HG03521 (cell line): ENCODE measurements around the gene OCA2.

Source experiments
- ATAC-seq: cut with Tn5 transposase; IDR thresholded peaks from one replicate; pipeline ENCODE4 v1.9.1; 2021; ENCODE audit warnings: mild to moderate bottlenecking, moderate library complexity; ENCODE audit not compliant: unreplicated experiment

Gene OCA2

GRCh38 chr15:28005004-28005527 is 94.0 kb downstream of the OCA2 start:
- ATAC-seq, result no peak

- no peak for ATAC-seq
Measured at GRCh38 chr15:28004143-28005003, 94.7 kb downstream of the OCA2 start.

DNA sequence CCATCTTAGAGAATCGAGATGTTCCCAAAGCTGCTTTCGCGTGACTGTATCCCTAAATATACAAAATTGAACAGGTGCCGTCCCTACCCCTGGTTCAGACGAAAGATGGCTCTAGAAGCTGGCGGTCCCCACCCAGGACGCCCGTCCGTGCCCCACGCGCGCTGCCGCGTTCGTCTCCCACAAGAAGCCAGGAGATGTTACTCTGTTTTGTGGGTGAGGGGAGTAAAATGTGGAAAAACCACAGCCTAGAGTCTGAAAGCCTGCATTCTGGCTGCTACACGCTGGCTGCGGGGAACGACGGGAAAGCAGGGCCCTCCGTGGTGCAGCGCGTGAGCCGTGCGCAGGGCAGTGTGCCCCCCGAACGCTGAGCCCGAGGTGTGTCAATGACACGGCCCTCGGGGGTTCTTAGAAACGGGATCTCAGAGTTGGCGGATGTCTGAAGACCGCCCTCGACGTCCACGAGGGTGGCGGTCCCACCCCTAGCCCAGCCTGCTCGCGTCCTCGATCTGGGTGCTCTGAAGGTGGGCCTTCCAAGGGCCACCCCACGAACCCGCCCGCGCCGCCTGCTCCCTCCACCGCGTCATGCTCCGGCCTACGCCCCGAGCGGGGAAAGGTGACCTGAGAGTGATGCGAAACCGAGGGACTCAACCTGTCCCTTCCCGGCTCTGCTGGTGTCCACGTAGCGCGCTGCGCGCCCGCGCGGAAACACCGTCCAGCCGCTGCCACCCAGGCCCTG is 95.6 kb downstream of the OCA2 start:
- ATAC-seq, result no peak

DNA sequence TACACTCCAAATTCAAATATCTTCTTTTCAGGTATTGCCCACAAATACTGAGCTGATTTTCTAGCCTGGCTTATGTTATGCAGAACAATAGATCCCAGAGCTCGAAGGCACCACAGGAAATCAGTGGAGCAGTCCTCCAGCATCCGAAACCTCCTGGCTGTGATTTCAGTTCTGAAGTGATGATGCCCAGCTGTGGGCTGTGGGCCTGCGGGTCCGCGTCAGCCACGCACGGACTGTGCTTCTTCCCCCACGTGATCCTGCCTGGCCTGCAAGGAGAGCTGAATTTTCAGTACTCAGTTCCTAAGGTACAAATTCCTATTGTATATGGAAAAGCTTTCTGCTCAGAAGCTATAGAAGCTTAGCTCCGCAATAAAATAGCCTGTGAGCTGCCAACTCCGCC is 96.2 kb downstream of the OCA2 start:
- ATAC-seq, result no peak

DNA sequence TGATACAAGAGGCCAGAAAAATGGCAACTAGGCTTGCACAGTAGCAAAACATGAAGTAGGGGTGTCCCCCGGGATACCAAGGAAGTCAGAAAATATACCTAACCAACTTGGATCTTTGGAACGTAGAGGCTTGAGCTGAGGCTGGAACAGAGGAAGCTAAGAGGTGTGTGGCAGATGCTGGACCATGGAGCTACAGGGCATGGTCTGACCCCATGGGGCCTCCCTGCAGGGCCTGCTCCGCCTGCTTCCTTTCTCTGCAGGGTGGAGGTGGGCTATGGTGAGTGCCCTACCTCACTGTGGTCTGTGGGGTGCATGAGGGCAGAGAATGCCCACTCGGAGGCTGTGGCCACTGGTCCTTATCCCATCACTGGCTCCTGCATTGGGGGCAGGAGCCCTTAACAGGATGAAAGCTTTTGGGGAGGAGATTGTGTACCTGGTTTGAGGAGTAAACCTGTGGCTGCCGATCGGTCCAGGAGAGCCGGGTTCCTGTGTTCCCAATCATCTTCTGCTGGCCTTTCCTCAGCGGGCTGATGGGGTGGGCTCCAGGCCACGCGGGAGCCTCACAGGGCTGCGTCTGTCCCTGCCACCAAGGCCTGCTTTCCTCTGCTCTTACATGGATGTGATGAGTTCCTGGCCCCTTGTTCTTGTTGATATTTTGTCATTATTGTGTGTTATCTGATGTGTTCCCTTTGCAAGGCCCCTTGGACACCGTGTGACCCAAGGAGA is 96.8 kb downstream of the OCA2 start:
- ATAC-seq, result no peak

DNA sequence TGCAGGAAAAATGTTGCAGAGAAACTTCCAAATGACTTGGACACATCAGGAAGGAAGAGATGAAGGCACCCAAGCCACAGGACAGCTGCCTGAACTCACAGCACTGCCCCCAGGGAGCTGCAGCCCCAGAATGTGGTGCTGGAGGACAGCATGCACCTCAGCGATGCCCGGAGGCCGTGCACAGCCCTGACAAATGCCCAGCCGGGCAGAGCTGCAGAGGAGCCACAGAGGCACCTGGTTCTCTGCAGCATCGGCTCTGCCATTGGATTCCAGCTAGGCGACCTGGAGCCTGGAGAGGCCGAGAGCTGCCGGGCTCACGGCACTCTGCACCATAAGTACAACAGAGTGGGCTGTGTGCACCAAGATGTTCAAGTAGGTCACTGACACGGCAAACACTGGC is 97.5 kb downstream of the OCA2 start:
- no peak for ATAC-seq

- ATAC-seq, result no peak
Measured at GRCh38 chr15:27993996-27994780, 104.9 kb downstream of the OCA2 start.

DNA sequence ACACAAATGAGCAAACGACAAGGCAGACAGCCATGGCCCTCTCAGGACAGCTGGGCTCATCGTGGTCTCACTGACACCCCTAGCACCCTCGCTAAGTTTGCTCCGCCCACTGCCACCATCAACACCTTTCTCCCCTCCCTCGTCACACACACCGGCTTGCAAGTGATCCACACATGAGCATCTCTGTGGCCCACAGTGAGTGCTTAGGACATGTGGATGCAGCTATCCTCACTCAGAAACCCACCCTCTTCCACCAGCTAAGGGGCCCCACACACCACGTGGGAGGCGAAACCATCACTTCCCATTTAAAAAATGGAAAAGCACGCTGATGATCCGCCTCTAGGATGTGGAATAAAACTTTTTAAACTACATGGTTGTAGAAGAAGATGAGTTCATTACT is 105.6 kb downstream of the OCA2 start:
- no peak for ATAC-seq

- ATAC-seq, result no peak
Measured at GRCh38 chr15:27990521-27991515, 108.3 kb downstream of the OCA2 start.

DNA sequence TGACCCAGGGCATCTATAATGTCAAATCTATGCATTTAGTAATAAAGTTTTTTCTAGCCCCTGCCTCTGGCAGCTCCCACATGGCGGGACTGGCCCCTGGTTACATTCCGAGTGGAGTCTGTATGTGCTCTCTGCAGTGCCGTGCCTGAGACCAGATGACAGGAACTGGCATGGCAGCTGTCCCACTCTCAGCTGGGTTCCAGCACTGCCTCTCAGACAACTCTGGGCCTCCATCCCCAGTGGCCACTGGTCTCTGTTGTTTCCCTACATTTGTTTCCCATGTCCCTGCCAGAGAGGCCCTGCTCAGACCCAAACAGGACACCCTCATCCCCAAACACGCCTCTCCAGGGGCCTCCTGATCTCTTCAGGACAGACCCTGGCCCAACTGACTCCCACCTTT is 109.3 kb downstream of the OCA2 start:
- ATAC-seq, result no peak

GRCh38 chr15:27989427-27989826 is 109.7 kb downstream of the OCA2 start:
- no peak for ATAC-seq

DNA sequence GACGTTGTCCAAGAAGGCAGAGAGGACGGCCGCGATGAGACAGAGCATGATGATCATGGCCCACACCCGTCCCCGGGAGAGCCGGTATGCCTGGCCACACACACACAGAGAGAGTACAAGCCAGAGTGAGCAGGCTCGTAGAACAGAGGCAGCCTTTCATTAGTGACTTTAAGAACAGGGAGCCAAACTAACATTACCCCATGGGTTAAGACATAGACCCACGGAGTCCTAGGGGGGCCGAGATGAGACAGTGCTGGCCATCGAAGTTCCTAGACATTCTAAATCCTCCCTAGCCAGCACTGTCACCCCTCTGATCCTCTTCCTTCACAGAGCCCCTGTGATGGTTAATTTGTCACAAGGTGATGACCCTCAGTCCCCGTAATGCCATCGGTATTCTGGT is 114.0 kb downstream of the OCA2 start:
- ATAC-seq, result no peak

- ATAC-seq, result no peak
Measured at GRCh38 chr15:27983496-27983895, 115.6 kb downstream of the OCA2 start.

- ATAC-seq, result no peak
Measured at GRCh38 chr15:27977696-27978095, 121.4 kb downstream of the OCA2 start.

GRCh38 chr15:27973886-27974285 is 125.2 kb downstream of the OCA2 start:
- no peak for ATAC-seq

DNA sequence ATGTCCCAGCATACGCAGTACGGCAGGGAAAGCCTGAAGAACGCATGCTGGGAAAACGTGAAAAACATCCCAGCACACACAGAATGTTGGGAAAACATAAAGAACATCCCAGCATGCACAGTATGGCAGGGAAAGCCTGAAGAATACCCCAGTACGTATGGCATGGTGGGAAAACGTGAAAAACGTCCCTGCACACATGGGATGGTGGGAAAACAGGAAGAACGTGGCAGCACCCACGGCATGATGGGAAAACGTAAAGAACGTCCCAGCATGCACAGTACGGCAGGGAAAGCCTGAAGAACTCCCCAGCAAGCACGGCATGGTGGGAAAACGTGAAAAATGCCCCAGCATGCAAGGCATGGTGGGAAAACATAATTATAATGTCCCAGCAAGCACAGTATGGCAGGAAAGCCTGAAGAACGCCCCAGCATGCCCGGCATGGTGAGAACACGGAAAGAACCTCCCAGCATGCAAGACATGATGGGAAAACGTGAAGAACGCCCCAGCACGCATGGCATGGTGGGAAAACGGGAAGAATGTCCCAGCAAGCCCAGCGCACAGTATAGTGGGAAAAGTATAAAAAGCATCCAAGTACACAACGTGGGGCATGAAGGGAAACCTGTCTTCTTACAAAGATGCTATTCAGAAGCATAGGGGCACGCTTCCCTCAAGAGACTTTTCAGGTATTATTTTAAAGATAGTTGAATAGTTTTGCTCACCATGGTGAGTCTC is 128.3 kb downstream of the OCA2 start:
- no peak for ATAC-seq

DNA sequence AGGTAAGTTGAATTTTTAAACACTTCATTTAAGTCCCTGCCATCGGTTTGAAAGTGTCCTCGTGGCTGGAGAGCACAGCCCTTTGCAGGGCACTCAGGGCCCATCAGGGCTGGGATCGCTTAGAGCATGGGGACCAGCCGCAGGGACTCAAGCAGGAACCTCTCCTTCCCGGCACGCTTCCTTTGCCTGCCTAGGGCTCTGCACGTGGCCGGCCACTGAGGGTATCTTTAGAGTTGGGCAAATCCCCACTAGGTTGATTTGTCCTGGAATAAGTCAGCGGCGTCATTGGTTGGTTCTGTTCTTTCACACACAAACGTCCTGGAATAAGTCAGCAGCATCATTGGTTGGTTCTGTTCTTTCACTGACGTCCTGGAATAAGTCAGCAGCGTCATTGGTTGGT is 131.6 kb downstream of the OCA2 start:
- ATAC-seq, result no peak

DNA sequence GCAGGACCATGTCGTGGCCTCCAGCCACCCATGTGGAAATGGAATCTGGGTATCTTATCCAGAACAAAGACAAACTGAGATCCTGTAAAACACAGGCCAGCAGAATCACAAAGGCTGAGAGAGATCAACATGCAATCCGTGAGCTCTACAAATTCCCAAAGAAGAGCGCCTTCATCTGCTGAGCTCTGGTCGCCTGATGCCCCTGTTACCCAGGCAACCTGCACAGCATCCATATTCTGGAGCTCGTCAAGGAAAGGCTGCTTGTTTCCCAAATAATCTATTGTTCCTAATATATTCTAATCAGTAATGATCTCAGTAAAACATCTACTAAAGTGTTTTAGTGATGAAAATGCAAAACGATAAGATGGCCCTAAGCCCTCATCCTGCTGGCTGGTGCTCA is 133.6 kb downstream of the OCA2 start:
- ATAC-seq, result no peak

DNA sequence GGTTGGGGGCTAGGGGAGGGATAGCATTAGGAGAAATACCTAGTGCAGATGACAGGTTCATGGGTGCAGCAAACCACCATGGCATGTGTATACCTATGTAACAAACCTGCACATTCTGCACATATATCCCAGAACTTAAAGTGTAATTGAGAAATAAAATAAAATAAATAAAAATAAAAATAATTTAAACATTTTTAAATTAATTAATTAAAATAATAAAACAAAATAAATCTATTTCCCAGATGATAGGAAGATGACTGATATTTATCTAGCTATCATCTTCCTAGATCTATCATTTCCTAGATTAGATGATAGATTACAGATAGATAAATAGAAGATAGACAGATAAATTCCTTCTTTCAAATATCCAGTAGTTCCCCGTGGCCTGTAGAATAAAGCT is 137.3 kb downstream of the OCA2 start:
- no peak for ATAC-seq
